ENCODE measurements around the gene RAPGEF4.

RAPGEF4 gene

GRCh38 chr2:172996387-172996961, 260.8 kb downstream of the RAPGEF4 start:
- no peak for DNase-seq (ENCODE audit: low read depth in 3 of 3)

- no peak for DNase-seq (ENCODE audit: low read depth in 3 of 3)
Measured at GRCh38 chr2:172997031-172997430, 261.4 kb downstream of the RAPGEF4 start.

- DNase-seq (ENCODE audit: low read depth in 3 of 3): no peak
Measured at GRCh38 chr2:172998547-172999272, 263.1 kb downstream of the RAPGEF4 start.

GRCh38 chr2:172999641-173000386, 264.2 kb downstream of the RAPGEF4 start:
- no peak for DNase-seq (ENCODE audit: low read depth in 3 of 3)

GRCh38 chr2:173001664-173002604, 266.3 kb downstream of the RAPGEF4 start:
- no peak for DNase-seq (ENCODE audit: low read depth in 3 of 3)

GRCh38 chr2:173002751-173003541, 267.3 kb downstream of the RAPGEF4 start:
- DNase-seq (ENCODE audit: low read depth in 3 of 3): no peak

- no peak for DNase-seq (ENCODE audit: low read depth in 3 of 3)
Measured at GRCh38 chr2:173008786-173009185, 273.1 kb downstream of the RAPGEF4 start.

GRCh38 chr2:173010233-173010632, 274.6 kb downstream of the RAPGEF4 start:
- no peak for DNase-seq (ENCODE audit: low read depth in 3 of 3)

- no peak for DNase-seq (ENCODE audit: low read depth in 3 of 3)
Measured at GRCh38 chr2:173016451-173016850, 280.8 kb downstream of the RAPGEF4 start.

- DNase-seq (ENCODE audit: low read depth in 3 of 3): no peak
Measured at GRCh38 chr2:173017646-173018420, 282.2 kb downstream of the RAPGEF4 start.

GRCh38 chr2:173019755-173020154, 284.1 kb downstream of the RAPGEF4 start:
- no peak for DNase-seq (ENCODE audit: low read depth in 3 of 3)

- no peak for DNase-seq (ENCODE audit: low read depth in 3 of 3)
Measured at GRCh38 chr2:173021939-173022371, 286.3 kb downstream of the RAPGEF4 start.

GRCh38 chr2:173023718-173024117, 288.1 kb downstream of the RAPGEF4 start:
- DNase-seq (ENCODE audit: low read depth in 3 of 3): no peak

- DNase-seq (ENCODE audit: low read depth in 3 of 3): no peak
Measured at GRCh38 chr2:173026479-173026878, 290.8 kb downstream of the RAPGEF4 start.

GRCh38 chr2:173027181-173028128, 291.8 kb downstream of the RAPGEF4 start:
- peak; percentile 52 to 66 (median 62) for DNase-seq (ENCODE audit: low read depth in 3 of 3)

- DNase-seq (ENCODE audit: low read depth in 3 of 3): no peak
Measured at GRCh38 chr2:173028141-173028540, 292.5 kb downstream of the RAPGEF4 start.

- DNase-seq (ENCODE audit: low read depth in 3 of 3): no peak
Measured at GRCh38 chr2:173028671-173029070, 293.0 kb downstream of the RAPGEF4 start.

GRCh38 chr2:173030561-173031490, 295.2 kb downstream of the RAPGEF4 start:
- no peak for DNase-seq (ENCODE audit: low read depth in 3 of 3)

Data from stimulated activated CD4-positive, alpha-beta T cell treated with anti-CD3 and anti-CD28 coated beads, TNF-alpha, amount 100 ng/mL, for 24 hours (primary cell).